Esophagus muscularis mucosa (tissue), 4 donors: ENCODE results near the gene FPR2. TPM values are rescaled to one million over a fixed set of nuclear protein-coding genes. Genes with fewer than 3 reads are reported as not detected.
A peak's percentile ranks its signal among the peaks of the same experiment; 100 is the strongest.

Experiments used
- DNase-seq: peaks from one replicate; pipeline ENCODE4 v3.0.0-alpha.2; 2017; ENCODE audit errors: extremely low spot score
- H3K27ac ChIP-seq, 4 donors: fragments of 200-600 bp; sonication (generic); replicated peaks in 1 of 4; 1 replicate in 3 of 4; 2 replicates in 1 of 4; pipeline ENCODE4 v1.5.1; 2016 to 2019; ENCODE audit warnings: mild to moderate bottlenecking in 1 of 4
- H3K27me3 ChIP-seq, 4 donors: fragments of 200-600 bp; sonication (generic); one replicate each; pipeline versions ENCODE4 v1.5.1 to v1.6.0; 2016 to 2019
- H3K36me3 ChIP-seq, 4 donors: fragments of 200-600 bp; sonication (generic); one replicate each; pipeline ENCODE4 v1.5.1; 2016 to 2019
- H3K4me1 ChIP-seq, 4 donors: fragments of 200-600 bp; sonication (generic); one replicate each; pipeline ENCODE4 v1.5.1; 2016 to 2019
- H3K4me3 ChIP-seq, 4 donors: fragments of 200-600 bp; sonication (generic); 1 replicate in 2 of 4; 2 replicates in 2 of 4; pipeline ENCODE4 v1.5.1; 2016 to 2019; ENCODE audit warnings: mild to moderate bottlenecking in 4 of 4, moderate library complexity in 1 of 4
- H3K9me3 ChIP-seq, 4 donors: fragments of 200-600 bp; sonication (generic); 1 replicate in 3 of 4; 2 replicates in 1 of 4; pipeline ENCODE4 v1.5.1; 2016 to 2019
- CTCF ChIP-seq, 3 experiments: fragments of 200-600 bp in 2 of 3; fragments of 450-650 bp in 1 of 3; sonication (generic) in 2 of 3; IDR thresholded peaks; one replicate each; pipeline ENCODE4 v1.5.1; 2017 to 2019; ENCODE audit warnings: antibody characterized with exemption in 3 of 3, mild to moderate bottlenecking in 2 of 3, moderate library complexity in 1 of 3
- EP300 ChIP-seq: sonication (generic); formaldehyde crosslinking; IDR thresholded peaks from one replicate; pipeline ENCODE4 v1.6.1; 2017; ENCODE audit warnings: antibody characterized with exemption
- POLR2A ChIP-seq: fragments of 450-650 bp; IDR thresholded peaks from one replicate; pipeline ENCODE4 v1.6.1; 2017; ENCODE audit warnings: antibody characterized with exemption, moderate library complexity, mild to moderate bottlenecking, low read depth
- POLR2AphosphoS5 ChIP-seq, 2 donors: sonication (generic); formaldehyde crosslinking; IDR thresholded peaks; one replicate each; pipeline ENCODE4 v1.6.1; 2017; ENCODE audit warnings: antibody characterized with exemption in 2 of 2
- WGBS: methylation state at CpG from one replicate; pipeline ENCODE4 v1.1.5; 2018; 5-methylcytosine and 5-hydroxymethylcytosine counted together
- intact Hi-C: fragments of 100-400 bp; cut with DNase I; formaldehyde crosslinking; loops from one replicate; pipeline ENCODE4 v1.15.1; 2023
- total RNA-seq, 4 donors: library from RNA; depleted of rRNA; stranded (reverse); fragments of >200 nt; gene quantifications; one replicate each; pipeline versions ENCODE4 v1.1.0 to v1.2.1, GENCODE V29; 2016

FPR2 gene
- total RNA-seq, 4 donors from 2014 or later: 0.29 to 9.1 (median 1.5) TPM; not detected in 1

GRCh38 chr19:51722492-51722891, 38.5 kb upstream of the FPR2 start:
- intact Hi-C loops: no loop called here
- Histone ChIP-seq H3K27ac (no peak overlapping the region), H3K4me3 (no peak overlapping the region), H3K27me3 (peaks cover 0 to 94% (median 22%) of the 10 kb centered on the region in 4 donors), H3K9me3 (no peaks in the 10 kb centered on the region), H3K4me1 (peaks cover 10 to 19% (median 19%) of the 10 kb centered on the region in 4 donors), H3K36me3 (no peaks in the 10 kb centered on the region)
- WGBS: 63% methylated on average over 2 of the region's 2 CpGs
- DNase-seq: no peak
- TF ChIP-seq POLR2A: no peak
- TF ChIP-seq POLR2AphosphoS5 (IDR thresholded peaks at IDR 0.05): no peak
- TF ChIP-seq CTCF (IDR thresholded peaks at IDR 0.05): no peak
- no peak for TF ChIP-seq EP300

GRCh38 chr19:51724543-51724942, 36.4 kb upstream of the FPR2 start:
- DNase-seq: no peak
- Histone ChIP-seq H3K4me3 (no peak overlapping the region), H3K36me3 (no peaks in the 10 kb centered on the region), H3K9me3 (no peaks in the 10 kb centered on the region), H3K4me1 (peaks cover 4 to 14% (median 13%) of the 10 kb centered on the region in 4 donors), H3K27me3 (peaks cover 0 to 95% (median 19%) of the 10 kb centered on the region in 4 donors), H3K27ac (no peak overlapping the region)
- 56% methylated on average over 14 of the region's 15 CpGs for WGBS
- TF ChIP-seq POLR2A: no peak
- TF ChIP-seq EP300: no peak
- TF ChIP-seq CTCF (IDR thresholded peaks at IDR 0.05): no peak
- TF ChIP-seq POLR2AphosphoS5 (IDR thresholded peaks at IDR 0.05): no peak
- intact Hi-C loops: no loop called here

GRCh38 chr19:51726049-51726448, 34.9 kb upstream of the FPR2 start:
- intact Hi-C loops: no loop called here
- TF ChIP-seq POLR2AphosphoS5 (IDR thresholded peaks at IDR 0.05) (peak; percentile 38 to 54), EP300 (no peak)
- Histone ChIP-seq H3K9me3 (no peaks in the 10 kb centered on the region), H3K27ac (no peak overlapping the region), H3K4me3 (no peak overlapping the region), H3K4me1 (peaks cover 0 to 10% (median 8%) of the 10 kb centered on the region in 4 donors), H3K36me3 (no peaks in the 10 kb centered on the region), H3K27me3 (peaks cover 0 to 92% (median 10%) of the 10 kb centered on the region in 4 donors)
- 20% methylated on average over 9 of the region's 14 CpGs for WGBS
- DNase-seq: no peak

- H3K27me3 ChIP-seq: peaks cover 0 to 88% (median 10%) of the 10 kb centered on the region in 4 donors
- intact Hi-C loops: no loop called here
Measured at GRCh38 chr19:51727349-51727880, 33.6 kb upstream of the FPR2 start.

GRCh38 chr19:51729781-51730180, 31.2 kb upstream of the FPR2 start:
- intact Hi-C loops: no loop called here
- no peaks in the 10 kb centered on the region for H3K36me3 ChIP-seq
- no peak for TF ChIP-seq CTCF (IDR thresholded peaks at IDR 0.05)
- no peak for TF ChIP-seq POLR2AphosphoS5 (IDR thresholded peaks at IDR 0.05)
- TF ChIP-seq EP300: no peak
- TF ChIP-seq POLR2A: no peak
- no peak for DNase-seq
- peaks cover 0 to 88% (median 8%) of the 10 kb centered on the region in 4 donors for H3K27me3 ChIP-seq
- no peak overlapping the region for H3K27ac ChIP-seq
- 58% methylated on average over 2 of the region's 2 CpGs for WGBS
- no peak overlapping the region for H3K4me3 ChIP-seq
- H3K4me1 ChIP-seq: peaks cover 0 to 10% (median 8%) of the 10 kb centered on the region in 4 donors
- no peaks in the 10 kb centered on the region for H3K9me3 ChIP-seq

More at GRCh38 chr19:51727349-51727880, 33.6 kb upstream of the FPR2 start:
- TF ChIP-seq CTCF (IDR thresholded peaks at IDR 0.05) (no peak), POLR2A (no peak), EP300 (no peak), POLR2AphosphoS5 (IDR thresholded peaks at IDR 0.05) (no peak)
- WGBS: 79% methylated on average over 7 of the region's 7 CpGs
- Histone ChIP-seq H3K27ac (no peak overlapping the region), H3K36me3 (no peaks in the 10 kb centered on the region), H3K9me3 (no peaks in the 10 kb centered on the region), H3K4me3 (no peak overlapping the region), H3K4me1 (peaks cover 0 to 10% (median 8%) of the 10 kb centered on the region in 4 donors)
- no peak for DNase-seq
